Measurements from ENCODE around the gene ACRBP. TPM values are rescaled to one million over a fixed set of nuclear protein-coding genes. Genes with fewer than 3 reads are reported as not detected.
A peak's percentile ranks its signal among the peaks of the same experiment; 100 is the strongest.

Gene ACRBP
- total and polyA plus RNA-seq, 11 donors, result 0.32 to 7.2 (median 0.74) TPM; not detected in 1

DNA sequence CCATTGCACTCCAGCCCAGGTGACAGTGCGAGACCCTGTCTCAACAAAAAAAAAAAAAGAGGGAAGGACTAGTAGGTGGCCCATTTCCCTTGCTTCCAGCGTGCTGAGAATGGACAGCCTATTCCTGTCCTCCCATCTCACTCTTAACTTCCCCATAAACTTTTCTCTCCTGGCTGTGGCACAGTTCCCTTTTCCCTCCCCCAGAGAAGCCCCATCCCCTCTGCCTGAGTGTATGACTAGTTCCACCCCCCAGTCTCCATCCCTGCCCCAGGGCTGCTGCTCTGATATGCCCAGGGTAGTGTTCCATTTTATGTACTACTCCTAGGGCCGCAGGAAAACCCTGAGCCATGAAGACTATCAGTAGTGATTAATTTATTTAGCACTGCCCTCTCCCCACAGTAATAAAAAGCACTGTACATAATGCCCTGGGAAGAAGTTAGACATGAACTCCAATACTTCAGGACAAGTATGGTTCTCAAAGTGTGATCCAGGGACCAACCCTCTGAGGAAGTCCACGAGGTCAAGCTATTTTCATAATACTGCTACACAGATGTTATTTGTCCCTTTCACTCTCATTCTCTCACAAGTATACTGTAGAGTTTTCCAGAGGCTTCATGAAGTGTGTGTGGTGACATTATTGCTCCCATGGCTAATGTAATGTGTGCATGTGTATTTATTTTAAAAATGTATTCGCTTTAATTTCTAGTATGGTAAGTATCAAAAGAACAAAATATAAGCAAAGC is 28.6 kb downstream of the ACRBP start:
- WGBS, 4 donors, result 70 to 85% (median 76%) methylated on average over 5 of the region's 5 CpGs
- no peak for ATAC-seq

DNA sequence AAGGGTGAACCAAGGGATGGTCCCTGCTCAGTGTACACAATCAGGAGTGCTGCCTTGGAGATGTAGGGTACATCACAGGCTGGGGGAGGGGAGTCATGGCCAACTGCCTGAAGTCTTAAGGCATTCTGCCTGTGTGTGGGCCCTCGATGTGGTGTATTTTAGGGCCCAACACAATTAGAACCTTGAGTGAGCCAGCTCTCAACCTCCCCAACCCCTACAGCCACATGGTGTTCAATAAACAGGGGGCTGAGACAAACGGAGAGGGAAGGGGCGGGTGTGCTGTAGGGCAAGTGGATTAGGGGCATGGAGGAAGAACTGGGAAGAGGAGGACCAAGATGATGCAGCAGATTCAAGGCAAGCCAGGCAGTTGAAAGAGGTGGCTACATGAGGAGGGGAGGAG is 31.4 kb downstream of the ACRBP start:
- Histone ChIP-seq H3K27ac (peak overlapping the region in 2 of 12 donors; percentile 6 to 93), H3K4me1 (peaks cover 0 to 52% (median 28%) of the 10 kb centered on the region in 12 donors), H3K4me3 (no peak overlapping the region), H3K27me3 (peaks cover 0 to 15% (median 0%) of the 10 kb centered on the region in 9 donors), H3K36me3 (peaks cover 0 to 8% (median 0%) of the 10 kb centered on the region in 9 donors), H3K9me3 (no peaks in the 10 kb centered on the region)
- DNase-seq (no peak), ATAC-seq (no peak)
- intact Hi-C loops (cut with DNase I), result loop anchor here in 9 of 10 donors (2.0 to 10.0 kb wide), 14 partner anchors 29 to 211 kb away; partner anchors contain the start of genes P3H3 (in 5 of the 9), ING4 (in 4 of the 9), ZNF384 (in 2 of the 9) and GPR162 (in 1 of the 9)
- WGBS, 4 donors, result 49 to 66% (median 51%) methylated on average over 3 of the region's 3 CpGs
- TF ChIP-seq POLR2A (IDR thresholded peaks at IDR 0.05), result no peak
- TF ChIP-seq, protein P1, sequence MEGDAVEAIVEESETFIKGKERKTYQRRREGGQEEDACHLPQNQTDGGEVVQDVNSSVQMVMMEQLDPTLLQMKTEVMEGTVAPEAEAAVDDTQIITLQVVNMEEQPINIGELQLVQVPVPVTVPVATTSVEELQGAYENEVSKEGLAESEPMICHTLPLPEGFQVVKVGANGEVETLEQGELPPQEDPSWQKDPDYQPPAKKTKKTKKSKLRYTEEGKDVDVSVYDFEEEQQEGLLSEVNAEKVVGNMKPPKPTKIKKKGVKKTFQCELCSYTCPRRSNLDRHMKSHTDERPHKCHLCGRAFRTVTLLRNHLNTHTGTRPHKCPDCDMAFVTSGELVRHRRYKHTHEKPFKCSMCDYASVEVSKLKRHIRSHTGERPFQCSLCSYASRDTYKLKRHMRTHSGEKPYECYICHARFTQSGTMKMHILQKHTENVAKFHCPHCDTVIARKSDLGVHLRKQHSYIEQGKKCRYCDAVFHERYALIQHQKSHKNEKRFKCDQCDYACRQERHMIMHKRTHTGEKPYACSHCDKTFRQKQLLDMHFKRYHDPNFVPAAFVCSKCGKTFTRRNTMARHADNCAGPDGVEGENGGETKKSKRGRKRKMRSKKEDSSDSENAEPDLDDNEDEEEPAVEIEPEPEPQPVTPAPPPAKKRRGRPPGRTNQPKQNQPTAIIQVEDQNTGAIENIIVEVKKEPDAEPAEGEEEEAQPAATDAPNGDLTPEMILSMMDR (IDR thresholded peaks at IDR 0.05), result no peak

More for the DNA sequence above, 28.6 kb downstream of the ACRBP start:
- intact Hi-C loops (cut with DNase I), result loop anchor here in 9 of 10 donors (2.0 to 10.0 kb wide), 12 partner anchors 26 to 209 kb away; partner anchors contain the start of genes P3H3 (in 5 of the 9), ING4 (in 3 of the 9), GPR162 (in 1 of the 9) and LAG3 (in 1 of the 9)
- H3K4me3 ChIP-seq, result no peak overlapping the region
- peaks cover 0 to 8% (median 0%) of the 10 kb centered on the region in 9 donors for H3K36me3 ChIP-seq
- no peaks in the 10 kb centered on the region for H3K9me3 ChIP-seq
- peaks cover 0 to 15% (median 0%) of the 10 kb centered on the region in 9 donors for H3K27me3 ChIP-seq
- peak in 1 of 5 donors; percentile 33 for DNase-seq
- H3K4me1 ChIP-seq, result peaks cover 0 to 38% (median 6%) of the 10 kb centered on the region in 12 donors
- TF ChIP-seq, protein P1 (IDR thresholded peaks at IDR 0.05), result no peak
- TF ChIP-seq POLR2A (IDR thresholded peaks at IDR 0.05), result no peak
- peak overlapping the region in 2 of 12 donors; percentile 26 to 60 for H3K27ac ChIP-seq

DNA sequence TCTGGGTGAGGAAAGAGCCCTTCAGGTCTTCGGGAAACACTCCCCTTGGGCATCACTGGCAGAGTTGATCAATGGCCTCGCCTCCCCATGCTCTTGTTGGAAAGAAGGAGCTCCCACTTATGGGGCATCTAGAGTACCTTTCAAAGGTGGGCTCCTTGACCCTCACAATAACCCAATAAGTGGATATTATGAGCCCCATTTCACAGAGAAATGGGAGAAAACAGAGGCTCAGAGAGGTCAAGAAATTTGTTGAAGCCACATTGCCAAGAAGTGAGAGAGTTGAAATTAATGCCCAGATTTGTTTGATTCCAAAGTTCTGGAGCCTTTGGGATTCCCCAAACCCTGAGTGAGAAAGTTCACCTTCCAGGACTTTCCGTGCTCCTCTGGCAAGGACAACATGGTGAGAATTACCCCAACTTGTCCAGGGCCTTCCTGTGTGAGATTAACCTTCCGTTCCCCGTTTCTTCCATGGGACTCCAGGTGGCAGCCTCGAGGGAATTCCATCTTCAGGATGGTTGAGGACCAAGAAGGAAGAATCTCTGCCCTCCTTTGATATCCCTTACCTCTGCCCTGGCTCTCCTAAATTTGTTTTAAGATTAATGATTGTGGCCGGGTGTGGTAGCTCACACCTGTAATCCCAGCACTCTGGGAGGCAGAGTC is 32.6 kb downstream of the ACRBP start:
- ATAC-seq (no peak), DNase-seq (no peak)
- H3K4me1 ChIP-seq, result peaks cover 0 to 43% (median 27%) of the 10 kb centered on the region in 12 donors
- no peak overlapping the region for H3K4me3 ChIP-seq
- H3K27ac ChIP-seq, result peak overlapping the region; percentile 72 to 98 (median 90)
- intact Hi-C loops (cut with DNase I), result loop anchor here in 8 of 10 donors (2.0 to 10.0 kb wide), 13 partner anchors 38 to 213 kb away; partner anchors contain the start of genes P3H3 (in 5 of the 8), ING4 (in 4 of the 8), GPR162 (in 1 of the 8) and LAG3 (in 1 of the 8)
- peaks cover 0 to 4% (median 0%) of the 10 kb centered on the region in 9 donors for H3K27me3 ChIP-seq
- H3K36me3 ChIP-seq, result no peaks in the 10 kb centered on the region
- H3K9me3 ChIP-seq, result no peaks in the 10 kb centered on the region
- TF ChIP-seq POLR2A (IDR thresholded peaks at IDR 0.05), result no peak
- TF ChIP-seq, protein P1 (IDR thresholded peaks at IDR 0.05), result no peak
- 65 to 70% (median 69%) methylated on average over 7 of the region's 7 CpGs for WGBS, 4 donors
